ENCODE data around the gene PDIA4. TPM values are rescaled to one million over a fixed set of nuclear protein-coding genes. Genes with fewer than 3 reads are reported as not detected.

PDIA4 gene
- total RNA-seq, 1 donor from 2014 or later, result 266 TPM

GRCh38 chr7:149006345-149006725, 22.0 kb downstream of the PDIA4 start:
- H3K27ac Mint-ChIP-seq (ENCODE audit: unreplicated experiment), result no peak overlapping the region

GRCh38 chr7:149005427-149006344, 22.6 kb downstream of the PDIA4 start:
- Histone ChIP-seq H3K4me3 (ENCODE audit: insufficient read depth, low read depth, low read length) (no peak overlapping the region), H3K4me2 (ENCODE audit: low read length) (no peak overlapping the region), H2AFZ (ENCODE audit: low read depth, low read length) (no peak overlapping the region), H3K79me2 (ENCODE audit: insufficient read depth, low read length) (peaks cover 6% of the 10 kb centered on the region), H3K9me3 (ENCODE audit: insufficient read depth, low read depth, low read length) (no peaks in the 10 kb centered on the region), H3K27me3 (ENCODE audit: insufficient read depth, low read length) (no peaks in the 10 kb centered on the region), H3K9ac (ENCODE audit: low read length) (no peak overlapping the region), H3K36me3 (ENCODE audit: insufficient read depth, low read length) (peaks cover 34% of the 10 kb centered on the region), H3K27ac (ENCODE audit: low read depth, low read length) (no peak overlapping the region), H4K20me1 (ENCODE audit: insufficient read depth, low read length) (peaks cover 78% of the 10 kb centered on the region), H3K4me1 (ENCODE audit: insufficient read depth, low read length) (peaks cover 4% of the 10 kb centered on the region)
- no peak for FAIRE-seq
- no peak overlapping the region for H3K27ac Mint-ChIP-seq (ENCODE audit: unreplicated experiment)
- H3K4me3 Mint-ChIP-seq (ENCODE audit: unreplicated experiment), result no peak overlapping the region
- no peak for DNase-seq (ENCODE audit: low read depth)
- H3K27me3 Mint-ChIP-seq (ENCODE audit: low read depth, unreplicated experiment), result no peaks in the 10 kb centered on the region
- no peaks in the 10 kb centered on the region for H3K4me1 Mint-ChIP-seq (ENCODE audit: low read depth, unreplicated experiment)
- TF ChIP-seq EZH2 (IDR thresholded peaks at IDR 0.05; ENCODE audit: insufficient read depth, low read length) (no peak), CTCF (IDR thresholded peaks at IDR 0.05; ENCODE audit: insufficient read depth, low read depth, low read length) (peak; percentile 41)
- H3K36me3 Mint-ChIP-seq (ENCODE audit: low read depth, unreplicated experiment), result peaks cover 22% of the 10 kb centered on the region
- H3K9me3 Mint-ChIP-seq (ENCODE audit: unreplicated experiment), result no peaks in the 10 kb centered on the region

More at GRCh38 chr7:149006345-149006725, 22.0 kb downstream of the PDIA4 start:
- H3K4me3 Mint-ChIP-seq (ENCODE audit: unreplicated experiment), result no peak overlapping the region
- no peaks in the 10 kb centered on the region for H3K9me3 Mint-ChIP-seq (ENCODE audit: unreplicated experiment)
- no peak overlapping the region for H3K27ac ChIP-seq (ENCODE audit: low read depth, low read length)
- no peaks in the 10 kb centered on the region for H3K9me3 ChIP-seq (ENCODE audit: insufficient read depth, low read depth, low read length)
- TF ChIP-seq EZH2 (IDR thresholded peaks at IDR 0.05; ENCODE audit: insufficient read depth, low read length) (no peak), CTCF (IDR thresholded peaks at IDR 0.05; ENCODE audit: insufficient read depth, low read depth, low read length) (no peak)
- peaks cover 11% of the 10 kb centered on the region for H3K79me2 ChIP-seq (ENCODE audit: insufficient read depth, low read length)
- H2AFZ ChIP-seq (ENCODE audit: low read depth, low read length), result no peak overlapping the region
- H3K4me3 ChIP-seq (ENCODE audit: insufficient read depth, low read depth, low read length), result no peak overlapping the region
- no peak overlapping the region for H3K4me2 ChIP-seq (ENCODE audit: low read length)
- H3K4me1 Mint-ChIP-seq (ENCODE audit: low read depth, unreplicated experiment), result no peaks in the 10 kb centered on the region
- peaks cover 39% of the 10 kb centered on the region for H3K36me3 ChIP-seq (ENCODE audit: insufficient read depth, low read length)
- peaks cover 79% of the 10 kb centered on the region for H4K20me1 ChIP-seq (ENCODE audit: insufficient read depth, low read length)
- peaks cover 23% of the 10 kb centered on the region for H3K36me3 Mint-ChIP-seq (ENCODE audit: low read depth, unreplicated experiment)
- no peak for FAIRE-seq
- DNase-seq (ENCODE audit: low read depth), result no peak
- no peaks in the 10 kb centered on the region for H3K27me3 Mint-ChIP-seq (ENCODE audit: low read depth, unreplicated experiment)
- H3K9ac ChIP-seq (ENCODE audit: low read length), result no peak overlapping the region
- H3K4me1 ChIP-seq (ENCODE audit: insufficient read depth, low read length), result peaks cover 4% of the 10 kb centered on the region
- H3K27me3 ChIP-seq (ENCODE audit: insufficient read depth, low read length), result no peaks in the 10 kb centered on the region
